Measurements from ENCODE around the gene SNX13.

The SNX13 gene

GRCh38 chr7:17946591-17946990 lies 6.3 kb upstream of the SNX13 start:
- peak; percentile 22 for DNase-seq

- DNase-seq = no peak
These were observed 4.4 kb upstream of the SNX13 start for GRCh38 chr7:17944720-17945119.

- no peak for DNase-seq
These were observed 2.7 kb upstream of the SNX13 start for GRCh38 chr7:17943006-17943405.

- no peak for DNase-seq
These were observed 1.9 kb upstream of the SNX13 start for GRCh38 chr7:17942231-17942630.

GRCh38 chr7:17940951-17941431 lies 697 bp upstream of the SNX13 start:
- DNase-seq = no peak

- DNase-seq = peak; percentile 52
These were observed 540 bp downstream of the SNX13 start for GRCh38 chr7:17939606-17940301.

GRCh38 chr7:17939211-17939605 lies 1.1 kb downstream of the SNX13 start:
- DNase-seq = peak; percentile 51

- no peak for DNase-seq
These were observed 2.7 kb downstream of the SNX13 start for GRCh38 chr7:17937506-17938120.

- DNase-seq = no peak
These were observed 4.0 kb downstream of the SNX13 start for GRCh38 chr7:17936321-17936720.

GRCh38 chr7:17934612-17935240 lies 5.6 kb downstream of the SNX13 start:
- DNase-seq = no peak

GRCh38 chr7:17934094-17934493 lies 6.2 kb downstream of the SNX13 start:
- DNase-seq = peak; percentile 57

- no peak for DNase-seq
These were observed 7.5 kb downstream of the SNX13 start for GRCh38 chr7:17932770-17933169.

GRCh38 chr7:17931069-17931468 lies 9.2 kb downstream of the SNX13 start:
- no peak for DNase-seq

- no peak for DNase-seq
These were observed 9.7 kb downstream of the SNX13 start for GRCh38 chr7:17930546-17930945.

- no peak for DNase-seq
These were observed 10.5 kb downstream of the SNX13 start for GRCh38 chr7:17929647-17930395.

- DNase-seq = no peak
These were observed 12.2 kb downstream of the SNX13 start for GRCh38 chr7:17928055-17928454.

GRCh38 chr7:17921857-17922416 lies 18.4 kb downstream of the SNX13 start:
- no peak for DNase-seq

GRCh38 chr7:17917842-17918241 lies 22.5 kb downstream of the SNX13 start:
- DNase-seq = no peak

GRCh38 chr7:17916786-17917185 lies 23.5 kb downstream of the SNX13 start:
- no peak for DNase-seq

GRCh38 chr7:17915796-17916195 lies 24.5 kb downstream of the SNX13 start:
- DNase-seq = no peak

GRCh38 chr7:17915168-17915567 lies 25.1 kb downstream of the SNX13 start:
- DNase-seq = no peak

- no peak for DNase-seq
These were observed 27.0 kb downstream of the SNX13 start for GRCh38 chr7:17913250-17913649.
